Pons (tissue), 1 donor: ENCODE results near the gene WDFY1.
"Not testable (repeated sequence)": the region's sequence is repeated elsewhere in the genome, so short reads cannot be mapped to it uniquely, and the experiment has no call there.

Experiments used
- DNase-seq: peaks from one replicate; pipeline ENCODE4 v3.0.0-alpha.2; 2016; ENCODE audit warnings: low spot score

WDFY1 gene

DNA sequence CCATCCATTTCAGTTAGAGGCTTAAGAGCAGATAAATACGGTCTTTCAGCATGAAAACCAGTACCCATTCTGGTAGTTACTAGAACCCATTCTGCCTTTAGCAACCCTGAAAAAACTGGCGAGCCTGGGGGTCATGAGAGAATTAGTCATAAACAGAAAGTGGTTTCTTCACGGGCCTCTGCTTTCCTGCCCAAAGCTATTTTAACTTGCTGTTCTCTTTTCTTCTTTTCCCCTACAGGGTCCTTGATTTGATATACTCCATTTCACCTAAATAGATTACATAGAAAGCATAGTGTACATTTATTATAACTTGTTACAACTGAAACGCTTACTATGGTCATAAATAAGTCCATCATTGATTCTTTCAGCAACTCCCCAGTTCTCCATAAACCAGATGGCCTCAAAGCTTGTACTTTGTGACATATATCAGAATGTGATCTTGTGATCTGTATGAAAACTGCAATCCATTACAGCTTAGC, 48.3 kb downstream of the WDFY1 start:
- no peak for DNase-seq

DNA sequence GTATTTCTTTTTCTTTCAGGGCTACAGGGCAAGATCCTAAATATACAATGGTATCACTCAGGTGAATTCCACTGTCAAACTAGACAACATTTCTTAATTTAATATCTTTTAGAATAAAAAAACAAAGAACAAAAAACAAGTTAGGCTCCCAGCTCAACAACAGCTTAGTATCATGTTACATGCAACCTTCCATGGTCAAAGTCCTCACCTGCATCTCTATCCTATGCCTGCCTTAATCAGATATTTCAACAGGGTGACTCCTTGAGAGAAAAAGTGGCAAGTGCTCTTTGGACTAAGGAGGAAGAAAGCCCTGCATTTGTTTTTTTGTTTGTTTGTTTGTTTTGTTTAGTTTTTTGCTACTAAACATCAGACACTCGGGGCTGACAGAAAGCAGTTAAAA, 50.2 kb downstream of the WDFY1 start:
- DNase-seq: no peak

DNA sequence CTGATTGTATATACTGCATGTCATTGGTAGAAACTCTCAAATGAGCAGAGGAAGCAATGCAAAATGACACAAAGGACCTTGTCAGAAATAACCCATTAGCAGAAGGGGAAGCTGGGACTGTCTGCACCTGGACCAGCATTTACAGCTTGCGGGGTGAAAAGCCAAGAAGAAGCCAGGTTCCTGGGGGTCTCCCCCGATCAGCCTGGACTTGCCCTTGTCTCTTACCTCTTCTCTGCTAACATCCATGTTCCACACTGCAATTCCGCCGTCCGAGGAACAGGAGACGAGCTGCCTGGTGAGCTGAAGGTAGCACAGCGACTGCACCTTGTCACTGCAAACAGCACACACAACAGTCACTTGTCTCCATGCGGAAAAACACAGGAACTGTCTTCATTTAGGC, 51.1 kb downstream of the WDFY1 start:
- DNase-seq: no peak

DNA sequence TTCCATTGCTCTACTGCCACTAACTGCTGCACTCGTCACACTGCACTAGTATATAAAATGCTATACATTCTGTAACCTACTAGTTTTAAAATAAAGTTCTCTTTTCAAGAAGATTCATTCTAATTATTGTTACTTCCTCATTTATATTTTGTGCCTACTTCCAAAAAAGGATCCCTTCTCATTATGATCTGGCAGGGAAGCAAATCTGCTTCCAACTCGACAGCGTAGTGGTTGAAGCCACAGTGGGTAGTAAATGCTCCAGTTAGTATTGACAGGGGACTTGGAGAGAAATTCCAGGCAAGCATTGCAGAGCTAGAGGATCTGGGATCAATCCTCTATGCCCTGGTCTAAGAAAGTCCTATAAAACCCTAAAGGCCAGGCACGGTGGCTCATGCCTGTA, 54.4 kb downstream of the WDFY1 start:
- DNase-seq: no peak

DNA sequence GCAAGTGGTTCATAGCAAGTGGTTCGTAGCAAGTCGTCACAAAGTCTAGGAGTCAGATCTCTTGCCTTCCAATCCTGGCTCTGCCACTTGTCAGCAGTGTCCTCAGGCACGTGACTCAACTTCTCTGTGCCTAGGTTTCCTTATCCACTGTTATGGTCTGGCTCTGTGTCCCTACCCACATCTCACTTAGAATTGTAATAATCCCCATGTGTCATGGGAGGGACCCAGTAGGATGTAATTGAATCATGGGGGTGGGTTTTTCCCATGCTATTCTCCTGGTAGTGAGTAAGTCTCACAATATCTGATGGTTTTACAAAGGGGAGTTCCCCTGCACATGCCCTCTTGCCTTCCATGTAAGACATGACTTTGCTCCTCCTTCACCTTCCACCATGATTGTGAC, 55.9 kb downstream of the WDFY1 start:
- DNase-seq: no peak

DNA sequence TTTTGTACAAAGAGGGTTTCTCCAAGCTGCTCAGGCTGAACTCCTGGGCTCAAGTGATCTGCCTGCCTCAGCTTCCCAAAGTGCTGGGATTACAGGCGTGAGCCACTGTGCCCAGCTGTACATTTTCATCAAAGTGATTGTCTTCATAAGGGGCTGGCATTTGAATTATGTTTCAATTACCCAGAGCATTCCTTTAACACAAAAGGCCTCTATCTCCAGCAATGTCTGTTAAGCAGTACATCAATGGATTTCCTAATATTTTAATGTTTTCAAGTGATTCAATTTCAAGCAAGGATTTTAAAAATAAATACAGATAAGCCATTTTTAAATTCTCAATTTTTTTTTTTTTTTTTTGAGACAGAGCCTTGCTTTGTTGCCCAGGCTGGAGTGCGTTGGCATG, 56.9 kb downstream of the WDFY1 start:
- DNase-seq: no peak

DNA sequence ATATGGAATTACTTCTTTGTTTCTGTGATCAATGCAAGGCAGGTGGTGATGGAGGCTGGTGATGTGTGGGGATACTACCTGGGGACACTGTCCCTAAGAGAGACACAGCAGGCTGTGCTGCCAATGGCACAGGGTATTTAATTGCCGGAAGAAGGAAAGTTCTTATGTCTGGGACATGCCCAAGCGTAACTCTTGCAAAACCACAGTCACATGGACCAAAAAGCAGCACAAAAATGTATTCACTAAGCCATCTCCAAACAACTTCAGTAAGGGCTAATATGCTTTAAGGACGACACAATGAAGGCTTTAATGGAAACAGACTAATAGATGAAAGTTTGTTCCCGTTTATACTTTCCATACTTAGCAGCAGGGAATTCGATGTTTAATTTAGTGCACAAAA, 58.0 kb downstream of the WDFY1 start:
- no peak for DNase-seq

DNA sequence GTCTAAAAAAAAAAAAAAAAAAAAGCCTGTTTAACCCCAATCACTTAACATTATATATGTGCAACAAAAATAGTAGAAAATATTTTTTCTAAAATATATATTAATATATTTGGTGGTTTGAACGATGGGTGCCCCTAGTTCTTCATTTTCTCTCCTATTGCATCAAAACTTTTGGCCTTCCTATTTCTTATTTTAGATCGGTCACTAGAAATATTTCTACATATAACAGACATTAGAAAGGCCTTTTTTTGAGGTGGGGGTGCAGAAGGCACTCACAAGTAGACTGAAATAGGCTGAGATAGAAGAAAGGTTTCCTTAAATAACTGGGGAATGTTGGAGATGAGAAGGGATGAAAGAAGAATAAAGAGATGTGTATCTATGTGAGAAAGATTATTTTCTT, 58.4 kb downstream of the WDFY1 start:
- no peak for DNase-seq

DNA sequence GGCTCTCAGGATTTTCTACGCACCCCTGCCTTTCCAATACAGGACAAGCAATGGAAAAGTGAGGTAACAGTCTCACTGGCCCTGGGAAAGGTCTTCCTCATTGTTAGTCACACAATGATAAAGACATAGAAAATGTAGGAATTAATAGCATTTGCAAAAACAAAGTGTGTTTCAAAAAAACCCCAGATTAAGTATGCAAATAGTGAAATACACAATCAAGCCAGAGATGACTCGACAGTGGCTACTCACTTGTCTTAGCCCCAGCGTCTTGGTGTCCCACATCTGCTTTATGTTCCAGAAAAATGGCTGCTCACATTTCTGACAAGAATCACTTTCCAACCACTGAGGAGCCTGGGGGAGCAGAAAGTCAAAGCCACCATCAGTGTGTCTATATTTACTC, 60.7 kb downstream of the WDFY1 start:
- DNase-seq: no peak

DNA sequence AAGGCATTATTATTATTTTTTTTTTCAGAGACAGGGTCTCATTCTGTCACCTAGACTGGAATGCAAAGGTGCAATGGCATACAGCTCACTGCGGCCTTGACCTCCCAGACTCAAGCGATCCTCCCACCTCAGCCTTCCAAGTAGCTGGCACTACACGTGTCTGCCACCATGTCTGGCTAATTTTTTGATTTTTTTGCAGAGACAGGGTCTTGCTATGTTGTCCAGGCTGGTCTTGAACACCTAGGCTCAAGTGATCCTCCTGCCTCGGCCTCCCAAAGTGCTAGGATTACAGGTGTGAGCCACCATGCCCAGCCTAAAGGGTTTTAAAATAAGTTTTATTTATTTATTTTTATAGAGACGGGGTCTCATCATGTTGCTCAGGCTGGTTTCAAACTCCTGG, 62.4 kb downstream of the WDFY1 start:
- DNase-seq: no peak

DNA sequence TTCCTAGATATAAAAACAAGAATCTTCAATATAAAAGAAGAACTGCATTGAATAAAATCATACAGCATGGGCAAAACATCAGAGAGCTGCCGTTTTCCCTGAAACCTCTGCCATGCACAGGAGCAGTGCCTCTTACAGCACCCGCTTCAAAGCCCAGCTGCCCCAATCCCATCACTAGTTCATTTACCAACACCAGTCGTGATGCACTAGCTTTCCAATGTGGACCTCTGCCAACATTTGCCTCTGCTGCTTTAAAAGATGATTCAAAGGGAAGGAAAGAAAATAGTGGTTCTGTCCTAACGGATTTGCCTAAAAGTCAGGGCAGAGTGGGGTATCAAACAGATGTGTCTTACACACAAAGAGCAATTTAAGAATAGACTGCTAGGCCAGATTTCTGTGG, 64.3 kb downstream of the WDFY1 start:
- DNase-seq: peak; percentile 41

DNA sequence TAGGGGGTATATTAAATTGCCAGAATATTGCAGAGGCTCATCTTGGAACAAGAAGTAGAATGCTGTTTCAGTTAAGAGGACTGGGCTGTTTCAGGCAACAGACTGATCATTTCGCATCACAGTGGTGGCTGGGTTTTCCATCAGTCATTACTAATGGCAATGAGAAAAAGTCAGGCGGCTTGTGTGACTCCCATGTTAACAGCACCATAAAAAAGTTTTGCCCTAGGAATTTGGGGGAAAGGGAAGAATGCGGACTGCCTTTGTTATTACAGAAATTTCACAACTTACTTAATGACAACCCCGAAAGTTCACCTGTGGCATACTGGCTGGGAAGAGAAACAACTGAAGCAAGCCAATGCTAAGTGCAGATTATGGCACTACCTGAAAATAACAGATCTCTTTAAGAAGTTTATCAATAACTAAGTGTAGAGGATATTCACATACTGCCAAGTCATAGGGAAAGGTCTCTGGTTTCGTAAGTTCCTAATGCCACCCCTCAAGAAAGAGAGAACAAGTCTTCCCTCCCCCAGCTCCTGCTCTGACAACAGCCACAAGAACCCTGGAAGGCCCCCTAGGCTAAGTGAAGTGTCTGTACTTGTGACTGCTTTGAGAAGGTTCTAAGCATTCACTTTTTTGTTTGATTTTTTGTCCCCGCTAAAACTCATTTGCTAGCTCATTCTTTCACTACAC, 67.3 kb downstream of the WDFY1 start:
- DNase-seq: no peak

DNA sequence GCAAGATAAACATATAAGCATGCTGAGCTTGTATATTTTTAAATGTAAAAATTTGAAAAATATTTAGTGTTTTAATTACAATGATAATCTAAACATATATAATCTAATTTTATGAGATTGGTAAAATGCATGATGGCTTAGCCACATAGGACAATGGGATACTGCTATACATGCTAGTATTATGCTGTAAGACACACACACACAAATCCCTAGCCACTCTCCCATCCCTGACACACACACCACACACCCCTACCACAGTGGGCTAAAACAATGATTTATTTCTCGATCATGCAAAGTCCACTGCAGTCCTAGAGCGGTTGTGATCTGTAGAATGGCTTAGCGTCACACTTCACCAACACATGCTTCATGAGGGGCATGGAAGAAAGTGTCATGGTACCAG, 71.5 kb downstream of the WDFY1 start:
- DNase-seq: no peak

DNA sequence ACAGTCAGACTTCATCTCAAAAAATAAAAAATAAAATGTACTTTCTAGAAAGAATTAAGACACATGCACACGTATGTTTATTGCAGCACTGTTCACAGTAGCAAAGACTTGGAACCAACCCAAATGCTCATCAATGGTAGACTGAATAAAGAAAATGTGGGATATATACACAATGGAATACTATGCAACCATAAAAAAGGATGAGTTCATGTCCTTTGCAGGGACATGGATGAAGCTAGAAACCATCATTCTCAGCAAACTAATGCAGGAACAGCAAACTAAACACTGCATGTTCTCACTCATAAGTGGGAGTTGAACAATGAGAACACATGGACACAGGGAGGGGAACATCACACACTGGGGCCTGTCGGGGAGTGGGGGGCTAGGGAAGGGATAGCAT, 72.4 kb downstream of the WDFY1 start:
- not testable (repeated sequence) for DNase-seq

DNA sequence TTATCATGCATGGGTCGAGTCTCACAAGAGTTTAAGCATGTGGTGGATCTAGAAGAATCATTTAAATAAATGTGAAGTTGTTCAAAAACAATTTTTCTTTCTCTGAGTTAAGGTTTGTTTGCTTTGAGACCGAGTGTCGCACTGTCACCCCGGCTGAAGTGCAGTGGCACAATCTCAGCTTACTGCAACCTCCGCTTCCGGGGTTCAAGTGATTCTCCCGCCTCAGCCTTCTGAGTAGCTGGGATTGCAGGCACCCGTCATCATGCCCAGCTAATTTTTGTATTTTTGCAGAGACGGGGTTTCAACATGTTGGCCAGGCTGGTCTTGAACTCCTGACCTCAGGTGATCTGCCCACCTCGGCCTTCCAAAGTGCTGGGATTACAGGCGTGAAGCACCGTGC, 73.5 kb downstream of the WDFY1 start:
- DNase-seq: not testable (repeated sequence)

DNA sequence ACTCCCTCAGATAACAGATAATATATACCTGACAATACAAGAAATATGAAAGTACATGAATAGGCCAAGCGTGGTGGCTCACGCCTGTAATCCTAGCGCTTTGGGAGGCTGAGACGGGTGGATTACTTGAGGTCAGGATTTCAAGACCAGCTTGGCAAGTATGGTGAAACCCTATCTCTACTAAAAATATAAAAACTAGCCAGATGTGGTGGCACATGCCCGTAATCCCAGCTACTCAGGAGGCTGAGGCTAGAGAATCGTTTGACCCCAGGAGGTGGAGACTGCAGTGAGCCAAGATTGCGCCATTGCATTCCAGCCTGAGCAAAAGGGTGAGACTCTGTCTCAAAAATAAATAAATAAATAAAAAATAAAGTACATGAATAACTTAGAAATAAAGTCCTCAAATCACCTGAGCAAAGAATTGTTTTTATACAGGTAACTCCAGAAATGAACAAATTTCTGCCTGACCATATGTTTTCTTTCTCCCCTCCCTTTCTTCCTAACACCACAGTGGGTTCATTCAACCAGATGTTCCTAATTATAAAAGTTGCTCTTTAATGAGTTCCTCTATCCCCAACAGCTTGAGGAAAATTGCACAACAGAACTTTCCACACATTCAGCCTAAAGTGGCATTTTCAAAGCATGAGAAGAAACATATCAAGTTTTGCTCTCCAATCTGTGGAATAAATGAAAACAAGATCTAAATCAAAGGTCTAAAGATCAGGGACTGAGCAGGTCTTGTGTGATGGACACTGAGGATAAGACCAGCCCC, 74.1 kb downstream of the WDFY1 start:
- DNase-seq: no peak

DNA sequence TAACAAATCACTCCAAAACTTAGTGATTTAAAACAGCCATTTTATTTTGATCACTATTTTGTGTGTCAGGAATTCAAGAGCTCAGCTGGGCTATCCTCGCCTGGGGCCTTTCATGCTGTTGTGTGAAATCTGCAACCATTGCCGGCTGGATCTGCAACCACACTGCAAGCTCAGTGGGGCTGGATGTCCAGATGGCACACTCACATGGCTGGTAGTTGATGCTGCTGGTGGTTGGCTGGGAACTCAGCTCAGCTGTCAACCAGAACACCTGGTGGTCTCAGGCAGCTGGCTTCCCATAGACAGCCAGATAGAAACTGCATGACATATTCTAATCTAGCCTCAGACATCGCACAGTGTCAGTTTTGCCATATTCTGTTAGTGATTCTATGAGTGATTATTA, 77.1 kb downstream of the WDFY1 start:
- DNase-seq: peak; percentile 9

DNA sequence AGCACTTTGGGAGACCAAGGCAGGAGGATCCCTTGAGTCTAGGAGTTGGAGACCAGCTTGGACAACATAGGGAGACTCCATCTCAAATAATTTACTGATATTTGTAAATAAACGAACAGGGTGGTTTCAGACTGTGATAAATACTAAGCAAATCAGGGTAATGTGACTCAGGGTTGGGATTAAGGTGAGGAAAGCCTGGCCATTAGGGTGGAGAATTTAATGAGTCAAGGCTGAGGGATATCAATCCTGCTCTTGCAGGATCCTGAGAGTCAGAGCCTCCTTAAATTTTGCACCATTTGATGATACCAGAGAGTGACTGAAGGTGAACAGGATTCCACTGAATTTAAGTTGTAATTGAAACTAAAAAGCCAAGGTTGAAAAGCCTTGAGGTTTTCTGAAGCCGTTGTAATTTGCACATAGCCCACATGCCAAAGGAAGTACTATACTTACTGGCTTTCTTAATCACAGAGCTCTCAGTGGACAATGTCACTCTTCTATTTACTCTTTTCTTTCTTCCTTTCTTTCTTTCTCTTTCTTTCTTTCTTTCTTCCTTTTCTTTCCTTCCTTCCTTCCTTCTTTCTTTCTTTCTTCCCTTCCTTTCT, 79.1 kb downstream of the WDFY1 start:
- DNase-seq: no peak

DNA sequence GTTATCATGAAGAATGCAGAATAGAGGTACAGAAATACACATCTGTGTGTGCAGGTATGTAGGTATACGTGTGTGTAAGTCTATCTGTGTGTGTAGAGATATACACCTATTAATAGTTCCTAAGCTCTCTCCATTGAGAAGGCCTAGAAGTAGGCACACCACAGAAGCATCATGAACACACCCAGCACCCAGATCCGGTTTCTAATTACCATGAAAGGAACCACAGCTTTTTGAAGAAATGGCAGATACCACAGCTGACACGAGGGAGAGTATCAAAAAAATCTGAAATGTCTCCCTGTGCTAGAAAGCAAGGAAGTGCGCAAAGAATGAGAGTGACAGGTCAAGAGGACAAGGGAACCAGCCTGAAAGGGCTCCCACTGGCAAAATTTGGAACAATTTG, 80.0 kb downstream of the WDFY1 start:
- DNase-seq: no peak

DNA sequence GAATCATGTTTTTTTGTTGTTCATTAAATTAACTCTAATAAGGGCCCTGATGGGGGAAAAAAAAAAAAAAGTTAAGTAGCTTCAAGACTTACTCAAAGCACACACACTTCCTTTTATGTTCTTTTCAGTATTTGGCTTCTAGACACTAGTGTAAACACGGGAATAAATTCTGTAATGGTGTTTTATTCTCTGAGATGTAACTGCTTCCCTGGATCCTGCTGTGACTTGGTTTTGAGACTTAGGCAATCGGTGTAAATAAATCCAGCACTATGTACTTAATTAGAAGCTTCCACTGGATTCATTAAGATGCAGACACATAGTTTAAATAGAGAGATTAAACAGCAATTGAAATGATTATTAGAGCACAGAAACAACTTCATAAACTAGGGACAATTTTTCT, 81.6 kb downstream of the WDFY1 start:
- DNase-seq: no peak

DNA sequence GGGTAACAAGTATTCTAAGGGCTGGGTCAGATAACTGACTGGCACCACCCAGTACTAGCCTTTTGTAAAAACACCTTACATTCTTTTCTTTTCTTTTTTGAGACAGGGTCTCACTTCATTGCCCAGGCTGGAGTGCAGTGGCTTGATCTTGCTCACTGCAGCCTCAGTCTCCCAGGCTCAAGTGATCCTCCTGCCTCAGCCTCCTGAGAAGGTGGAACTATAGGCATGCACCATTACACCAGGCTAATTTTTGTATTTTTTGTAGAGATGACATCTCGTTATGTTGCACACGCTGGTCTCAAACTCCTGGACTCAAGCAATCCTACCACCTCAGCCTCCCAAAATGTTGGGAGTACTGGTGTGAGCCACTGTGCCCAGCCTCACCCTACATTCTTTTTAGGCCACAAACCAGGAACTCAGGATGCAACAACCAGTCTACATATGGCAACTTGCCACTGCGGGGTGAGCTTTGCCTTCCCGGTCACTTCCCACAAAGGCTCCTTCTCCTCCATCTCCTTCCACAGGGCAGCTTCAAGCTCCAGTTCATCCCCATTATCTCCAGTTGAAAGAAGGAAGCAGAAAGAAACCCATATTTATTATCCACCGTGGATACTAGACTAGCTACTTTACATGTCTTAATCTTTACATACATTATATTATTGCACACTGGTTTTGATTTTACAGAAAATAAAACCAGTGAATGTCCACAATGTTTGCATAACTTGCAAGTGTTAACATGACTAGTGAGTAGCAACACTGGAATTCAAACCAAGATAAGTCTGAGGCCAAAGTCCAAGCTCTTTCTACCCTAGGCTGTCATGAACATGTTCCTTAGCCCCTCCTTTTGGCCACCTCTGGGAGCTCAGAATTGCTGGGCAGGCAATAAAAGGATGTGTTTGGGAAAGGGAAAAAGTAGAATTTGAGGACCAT, 84.1 kb downstream of the WDFY1 start:
- no peak for DNase-seq

DNA sequence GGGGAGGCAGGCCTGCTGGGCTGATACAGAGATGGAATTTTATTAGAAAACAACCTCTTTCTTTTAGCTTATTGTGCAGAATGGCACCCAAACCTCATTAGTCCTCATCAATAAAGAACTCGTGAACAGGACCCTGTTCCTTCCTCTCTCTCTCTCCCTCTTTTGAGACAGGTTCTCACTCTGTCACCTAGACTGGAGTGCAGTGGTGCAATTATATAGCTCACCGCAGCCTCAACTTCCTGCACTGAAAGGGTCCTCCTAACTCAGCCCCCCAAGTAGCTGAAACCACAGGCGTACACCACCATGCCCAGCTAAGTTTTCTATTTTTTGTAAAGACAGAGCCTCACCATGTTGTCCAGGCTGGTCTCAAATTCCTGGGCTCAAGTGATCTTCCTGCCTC, 86.1 kb downstream of the WDFY1 start:
- no peak for DNase-seq
